ENCODE results near the gene VSIG10L.

DNA sequence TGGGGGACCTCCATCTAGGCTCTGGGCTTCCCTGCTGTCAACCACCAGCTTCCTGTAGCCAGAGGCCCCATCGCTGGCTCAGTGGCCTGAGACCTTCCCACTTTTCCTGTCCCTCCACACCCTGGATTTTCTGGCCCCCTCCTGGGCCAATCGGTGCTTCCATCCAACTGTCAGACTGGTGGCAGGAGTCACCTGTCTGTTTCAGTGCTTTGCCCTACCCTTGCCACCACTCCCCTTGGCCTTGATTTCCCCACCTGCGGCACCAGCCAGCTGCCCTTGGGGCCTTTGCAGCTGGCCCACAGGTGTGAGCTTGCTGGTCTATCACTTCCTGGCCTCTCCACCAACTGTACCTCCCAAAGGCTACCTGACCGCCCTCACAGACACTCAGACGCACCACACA is 12.5 kb downstream of the VSIG10L start:
- TF ChIP-seq EHMT2 (IDR thresholded peaks at IDR 0.05; ENCODE audit: low read depth) = no peak
- no peak for TF ChIP-seq JUNB (IDR thresholded peaks at IDR 0.05)
- no peak for TF ChIP-seq RCOR1 (IDR thresholded peaks at IDR 0.05; ENCODE audit: low read depth, low read length)
